HepG2 (cell line): ENCODE measurements around the gene SCGB1C1. TPM values are rescaled to one million over a fixed set of nuclear protein-coding genes. Genes with fewer than 3 reads are reported as not detected.

Source experiments
- ATAC-seq: fragments of 200-7000 bp; cut with Tn5 transposase; 3 replicates; pipeline ENCODE4 v1.9.1; 2020; ENCODE audit warnings: mild to moderate bottlenecking, moderate library complexity
- BruUV-seq: library from RNA; stranded (reverse); fragments of 400-500 nt; replicated peaks from 2 replicates; lab custom pipeline; 2021; lab: Mats Ljungman, UMichigan
- CTCF ChIA-PET: fragments of 300-600 bp; formaldehyde crosslinking; extraction: SDS; loops from one replicate; lab custom pipeline; 2021; ENCODE audit warnings: low total read pairs, inconsistent platforms, low intra/inter-chr PET ratio; lab: Yijun Ruan, JAX
- POLR2A ChIA-PET: fragments of 350-600 bp; sonication (Branson Sonifier 250); formaldehyde crosslinking; loops from one replicate; lab custom pipeline; 2020; ENCODE audit warnings: antibody characterized with exemption, inconsistent platforms; lab: Yijun Ruan, JAX
- DNase-seq: peaks from one replicate; pipeline ENCODE4 v3.0.0-alpha.2; 2015; ENCODE audit warnings: low spot score
- FAIRE-seq: peaks from 3 replicates; lab custom pipeline; 2011; peaks lifted over from hg19 to GRCh38; lab: Jason Lieb, UNC
- H2AFZ ChIP-seq: one replicate; pipeline ENCODE4 v1.6.1; 2011; ENCODE audit warnings: low read length, inconsistent platforms
- H3K27ac ChIP-seq: fragments of 300-600 bp; 3 replicates; pipeline ENCODE4 v1.8.0; 2011; ENCODE audit warnings: mixed run types, mild to moderate bottlenecking, mixed read lengths, low read length, inconsistent platforms; ENCODE audit not compliant: insufficient read depth; ENCODE audit errors: extremely low read length
- H3K27me3 ChIP-seq, 2 experiments: fragments of 200-600 bp in 1 of 2; 2 replicates in 1 of 2; 3 replicates in 1 of 2; pipeline versions ENCODE4 v1.6.0 to v1.8.0; 2011; ENCODE audit warnings: low read length in 2 of 2, mild to moderate bottlenecking in 2 of 2, moderate library complexity in 2 of 2, inconsistent platforms in 1 of 2; ENCODE audit not compliant: insufficient read depth in 2 of 2, control insufficient read depth in 1 of 2
- H3K36me3 ChIP-seq, 2 experiments: fragments of 200-600 bp in 1 of 2; replicated peaks in 1 of 2; 2 replicates in 1 of 2; 3 replicates in 1 of 2; pipeline versions ENCODE4 v1.5.1 to v1.8.0; 2011; ENCODE audit warnings: low read length in 2 of 2, inconsistent platforms in 1 of 2; ENCODE audit not compliant: insufficient read depth in 2 of 2, control insufficient read depth in 1 of 2
- H3K4me1 ChIP-seq: 2 replicates; pipeline ENCODE4 v1.5.1; 2012; ENCODE audit warnings: low read length, inconsistent platforms; ENCODE audit not compliant: insufficient read depth
- H3K4me2 ChIP-seq: 2 replicates; pipeline ENCODE4 v1.6.0; 2011; ENCODE audit warnings: low read depth, low read length, inconsistent platforms
- H3K4me3 ChIP-seq, 3 experiments: fragments of 200-600 bp in 1 of 3; sonication (generic), shearing (Covaris generic) in 1 of 3; replicated peaks in 1 of 3; 2 replicates each; pipeline ENCODE4 v1.5.1; 2011 to 2016; ENCODE audit warnings: low read length in 3 of 3, inconsistent platforms in 2 of 3, low read depth in 2 of 3, mild to moderate bottlenecking in 2 of 3, control low read depth in 1 of 3, mixed read lengths in 1 of 3; ENCODE audit not compliant: insufficient read depth in 1 of 3
- H3K79me2 ChIP-seq: one replicate; pipeline ENCODE4 v1.6.1; 2011; ENCODE audit warnings: low read length, inconsistent platforms; ENCODE audit not compliant: insufficient read depth
- H3K9ac ChIP-seq: 2 replicates; pipeline ENCODE4 v1.6.0; 2011; ENCODE audit warnings: mild to moderate bottlenecking, low read depth, low read length, inconsistent platforms; ENCODE audit not compliant: insufficient read depth
- H3K9me3 ChIP-seq: 2 replicates; pipeline ENCODE4 v1.5.1; 2012; ENCODE audit warnings: mild to moderate bottlenecking, low read length
- H4K20me1 ChIP-seq: 2 replicates; pipeline ENCODE4 v1.6.0; 2011; ENCODE audit warnings: inconsistent platforms, mild to moderate bottlenecking, low read length, moderate library complexity; ENCODE audit not compliant: insufficient read depth
- AGO1 ChIP-seq: fragments of 200-400 bp; formaldehyde crosslinking; IDR thresholded peaks from 2 replicates; pipeline ENCODE4 v1.6.1; 2017; ENCODE audit warnings: mild to moderate bottlenecking, low read depth, low read length, moderate library complexity; ENCODE audit not compliant: poor library complexity, severe bottlenecking
- ATF5 ChIP-seq: sonication (generic); formaldehyde crosslinking; IDR thresholded peaks from 2 replicates; pipeline ENCODE4 v1.4.0; 2020; ENCODE audit warnings: mild to moderate bottlenecking, low read depth, missing genetic modification reagents
- HDAC1 ChIP-seq: sonication (generic); formaldehyde crosslinking; IDR thresholded peaks from 2 replicates; pipeline ENCODE4 v1.5.1; 2020; ENCODE audit warnings: mild to moderate bottlenecking, missing genetic modification reagents
- MLXIP ChIP-seq: sonication (generic); formaldehyde crosslinking; IDR thresholded peaks from 2 replicates; pipeline ENCODE4 v1.9.0; 2021; ENCODE audit warnings: missing genetic modification reagents, borderline replicate concordance
- MXD1 ChIP-seq: sonication (generic); formaldehyde crosslinking; IDR thresholded peaks from 2 replicates; pipeline ENCODE4 v1.4.0; 2020; ENCODE audit warnings: mild to moderate bottlenecking, missing genetic modification reagents
- NAIF1 ChIP-seq: sonication (generic); formaldehyde crosslinking; IDR thresholded peaks from 2 replicates; pipeline ENCODE4 v1.5.0; 2020; ENCODE audit warnings: mild to moderate bottlenecking, missing genetic modification reagents, borderline replicate concordance
- NR2F1 ChIP-seq, 2 experiments: fragments of 450-650 bp in 1 of 2; formaldehyde crosslinking in 1 of 2; IDR thresholded peaks; 2 replicates each; pipeline versions ENCODE4 v1.5.0 to v1.6.1; 2016 to 2020; ENCODE audit warnings: mild to moderate bottlenecking in 1 of 2, missing compliant biosample characterization in 1 of 2, missing genetic modification reagents in 1 of 2, moderate library complexity in 1 of 2
- RERE ChIP-seq: IDR thresholded peaks from 2 replicates; pipeline ENCODE4 v1.6.1; 2016; ENCODE audit warnings: low read depth, missing genetic modification reagents, missing compliant biosample characterization
- SMAD3 ChIP-seq: sonication (generic); formaldehyde crosslinking; IDR thresholded peaks from 2 replicates; pipeline ENCODE4 v1.4.0; 2020; ENCODE audit warnings: missing genetic modification reagents
- ZNF557 ChIP-seq: sonication (generic); formaldehyde crosslinking; IDR thresholded peaks from 2 replicates; pipeline ENCODE4 v1.4.0; 2020; ENCODE audit warnings: missing genetic modification reagents
- ZNF740 ChIP-seq: sonication (generic); formaldehyde crosslinking; IDR thresholded peaks from 2 replicates; pipeline ENCODE4 v1.4.0; 2020; ENCODE audit warnings: missing genetic modification reagents
- ZNF850 ChIP-seq: sonication (generic); formaldehyde crosslinking; conservative IDR thresholded peaks from 2 replicates; pipeline ENCODE4 v1.9.0; 2021; ENCODE audit warnings: mild to moderate bottlenecking, missing genetic modification reagents
- WGBS: methylation state at CpG from one replicate; pipeline ENCODE4 v1.1.6; 2017; ENCODE audit warnings: low lambda C conversion rate; 5-methylcytosine and 5-hydroxymethylcytosine counted together
- in situ Hi-C: cut with HindIII; loops from 2 replicates; pipeline ENCODE4 v1.10.0; 2017; ENCODE audit warnings: low pct_unique_long_range_greater_than_20kb; ENCODE audit not compliant: extremely low pct_ligation_motif_present
- intact Hi-C: fragments of 100-400 bp; cut with micrococcal nuclease; formaldehyde crosslinking; loops from one replicate; pipeline ENCODE4 v1.10.0; 2022; ENCODE audit not compliant: unreplicated experiment
- polyA plus RNA-seq, 8 experiments: library from polyadenylated mRNA; depleted of rRNA in 3 of 8; stranded (reverse) in 7 of 8; unstranded in 1 of 8; fragments of >200 nt; fragmentation: Illumina TruSeq in 4 of 8; extraction: Trizol in 4 of 8; gene quantifications; 2 replicates each; pipeline versions ENCODE4 v1.2.1 to v1.2.3, GENCODE V29; 2011 to 2016; ENCODE audit warnings: low read depth in 4 of 8, missing spikeins in 1 of 8, mixed read lengths in 1 of 8; ENCODE audit not compliant: insufficient read depth in 1 of 8
- total RNA-seq, 5 experiments: library from RNA; depleted of rRNA; stranded (reverse); fragments of >200 nt; fragmentation: Illumina TruSeq; extraction: Trizol; gene quantifications; 2 replicates each; pipeline ENCODE4 v1.2.3, GENCODE V29; 2016; ENCODE audit warnings: low read depth in 1 of 5

SCGB1C1 gene
- total and polyA plus RNA-seq, 2 of the 13 experiments (the other 11 are each of a cell fraction or from before 2014, with no cell fraction given) = not detected

- H3K4me3 ChIP-seq = no peak overlapping the region
- 90% methylated on average over 6 of the region's 6 CpGs for WGBS
- H4K20me1 ChIP-seq = no peaks in the 10 kb centered on the region
- ChIA-PET POLR2A (interaction anchor here (1.0 kb wide), 1 partner anchor 21 kb away, joined by 3 read pairs; the partner anchor contains the start of genes BET1L and RIC8A), CTCF (no interaction called here)
- peaks cover 1 to 4% of the 10 kb centered on the region in 2 experiments; a peak in 4 of 5 replicates for H3K36me3 ChIP-seq
- no peaks in the 10 kb centered on the region for H3K79me2 ChIP-seq
- H3K9me3 ChIP-seq = no peaks in the 10 kb centered on the region
- ATAC-seq (no peak), FAIRE-seq (no peak), DNase-seq (no peak)
- no peak overlapping the region for H3K27ac ChIP-seq
- in situ Hi-C loops = no loop called here
- H3K4me2 ChIP-seq = no peak overlapping the region
- intact Hi-C loops = no loop called here
- BruUV-seq = no TSS peak
- H3K9ac ChIP-seq = no peak overlapping the region
- H2AFZ ChIP-seq = no peak overlapping the region
- no peaks in the 10 kb centered on the region; a peak in 1 of 5 replicates for H3K27me3 ChIP-seq
- H3K4me1 ChIP-seq = no peaks in the 10 kb centered on the region
- TF ChIP-seq ATF5 (no peak), ZNF740 (no peak), ZNF557 (CRISPR knock-in tag) (no peak), MLXIP (no peak), ZNF850 (CRISPR knock-in tag) (no peak), HDAC1 (CRISPR knock-in tag) (no peak), NR2F1 (CRISPR knock-in tag; IDR thresholded peaks at IDR 0.05) (no peak), NAIF1 (no peak), MXD1 (no peak), RERE (no peak), AGO1 (no peak), SMAD3 (CRISPR knock-in tag) (no peak)
These were observed 35.0 kb downstream of the SCGB1C1 start for GRCh38 chr11:227824-228379.
